NCI-H187 (cell line): Measurements from ENCODE around the gene FILIP1L.

Source experiments
- DNase-seq, 2 experiments: peaks; one replicate each; lab custom pipeline; 2025; lab: John Stamatoyannopoulos, UW

FILIP1L gene

GRCh38 chr3:99866261-99866761, 248.0 kb downstream of the FILIP1L start:
- peak in 1 of 2 experiments; percentile 15 for DNase-seq

- DNase-seq = no peak
These were observed 249.0 kb downstream of the FILIP1L start for GRCh38 chr3:99865321-99865720.

- DNase-seq = no peak
These were observed 250.0 kb downstream of the FILIP1L start for GRCh38 chr3:99864289-99864688.

GRCh38 chr3:99863588-99863987, 250.7 kb downstream of the FILIP1L start:
- DNase-seq = no peak

GRCh38 chr3:99863002-99863401, 251.3 kb downstream of the FILIP1L start:
- no peak for DNase-seq

GRCh38 chr3:99862208-99862607, 252.1 kb downstream of the FILIP1L start:
- DNase-seq = no peak

GRCh38 chr3:99861216-99861615, 253.1 kb downstream of the FILIP1L start:
- DNase-seq = no peak

GRCh38 chr3:99859825-99860224, 254.5 kb downstream of the FILIP1L start:
- no peak for DNase-seq

GRCh38 chr3:99858469-99858868, 255.8 kb downstream of the FILIP1L start:
- DNase-seq = no peak

GRCh38 chr3:99857278-99857677, 257.0 kb downstream of the FILIP1L start:
- DNase-seq = no peak

- no peak for DNase-seq
These were observed 257.7 kb downstream of the FILIP1L start for GRCh38 chr3:99856437-99857220.

GRCh38 chr3:99855900-99856299, 258.4 kb downstream of the FILIP1L start:
- DNase-seq = no peak

- DNase-seq = no peak
These were observed 259.5 kb downstream of the FILIP1L start for GRCh38 chr3:99854756-99855298.

GRCh38 chr3:99852851-99853250, 261.4 kb downstream of the FILIP1L start:
- no peak for DNase-seq

- no peak for DNase-seq
These were observed 262.3 kb downstream of the FILIP1L start for GRCh38 chr3:99851955-99852354.

GRCh38 chr3:99850608-99851007, 263.7 kb downstream of the FILIP1L start:
- DNase-seq = no peak

- DNase-seq = no peak
These were observed 265.9 kb downstream of the FILIP1L start for GRCh38 chr3:99848433-99848832.

GRCh38 chr3:99846477-99847160, 267.7 kb downstream of the FILIP1L start:
- DNase-seq = no peak

- DNase-seq = no peak
These were observed 268.3 kb downstream of the FILIP1L start for GRCh38 chr3:99845999-99846398.

- no peak for DNase-seq
These were observed 269.0 kb downstream of the FILIP1L start for GRCh38 chr3:99845331-99845730.

- DNase-seq = no peak
These were observed 270.6 kb downstream of the FILIP1L start for GRCh38 chr3:99843590-99844258.

GRCh38 chr3:99842826-99843589, 271.3 kb downstream of the FILIP1L start:
- no peak for DNase-seq
